Small intestine (tissue), 7 donors: ENCODE data around the gene MAP2K2. TPM values are rescaled to one million over a fixed set of nuclear protein-coding genes. Genes with fewer than 3 reads are reported as not detected.
A peak's percentile ranks its signal among the peaks of the same experiment; 100 is the strongest.

Source experiments
- DNase-seq, 2 donors: peaks; one replicate each; pipeline versions ENCODE4 v3.0.0 to v3.0.0-alpha.2; 2013
- FAIRE-seq: peaks from 2 replicates; lab custom pipeline; 2012; peaks lifted over from hg19 to GRCh38; lab: Jason Lieb, UNC
- H3K27ac ChIP-seq, 3 donors: one replicate each; pipeline ENCODE4 v1.5.1; 2013; ENCODE audit warnings: low read length in 2 of 3, mild to moderate bottlenecking in 2 of 3, control low read depth in 1 of 3, inconsistent platforms in 1 of 3, low read depth in 1 of 3, moderate library complexity in 1 of 3
- H3K27me3 ChIP-seq, 3 donors: one replicate each; pipeline ENCODE4 v1.6.1; 2013; ENCODE audit warnings: low read length in 3 of 3, inconsistent platforms in 1 of 3; ENCODE audit not compliant: control insufficient read depth in 3 of 3, insufficient read depth in 3 of 3
- H3K36me3 ChIP-seq, 3 donors: one replicate each; pipeline ENCODE4 v1.6.1; 2013; ENCODE audit warnings: low read length in 3 of 3, inconsistent platforms in 1 of 3, low read depth in 1 of 3, mild to moderate bottlenecking in 1 of 3, moderate library complexity in 1 of 3; ENCODE audit not compliant: control insufficient read depth in 3 of 3, insufficient read depth in 2 of 3
- H3K4me1 ChIP-seq, 3 donors: one replicate each; pipeline ENCODE4 v1.6.1; 2013; ENCODE audit warnings: low read length in 2 of 3, inconsistent platforms in 1 of 3, low read depth in 1 of 3, mild to moderate bottlenecking in 1 of 3, moderate library complexity in 1 of 3; ENCODE audit not compliant: control insufficient read depth in 3 of 3, insufficient read depth in 2 of 3
- H3K4me3 ChIP-seq, 3 donors: one replicate each; pipeline ENCODE4 v1.5.1; 2013; ENCODE audit warnings: low read length in 3 of 3, control low read depth in 1 of 3, inconsistent platforms in 1 of 3, low read depth in 1 of 3, mild to moderate bottlenecking in 1 of 3, moderate library complexity in 1 of 3
- H3K9me3 ChIP-seq, 2 donors: one replicate each; pipeline ENCODE4 v1.6.1; 2013; ENCODE audit warnings: low read depth in 1 of 2, low read length in 1 of 2; ENCODE audit not compliant: control insufficient read depth in 2 of 2, insufficient read depth in 1 of 2
- WGBS, 3 donors: extraction: QIAGEN DNeasy Blood & Tissue Kit; methylation state at CpG; one replicate each; pipeline ENCODE4 v1.1.7; 2013; 5-methylcytosine and 5-hydroxymethylcytosine counted together
- polyA plus RNA-seq, 4 donors: library from polyadenylated mRNA; stranded (reverse) in 3 of 4; unstranded in 1 of 4; fragments of 200-250 nt in 3 of 4; fragments of 120-200 nt in 1 of 4; gene quantifications; one replicate each; pipeline versions ENCODE4 v1.2.1 to v1.2.3, GENCODE V29; 2013
- donor health status: healthy with polysubstance abuse.
- donor health status: control.
- donor health status: control.
- donor health status: Bipolar disorder and iron deficiency.
- donor health status: healthy.

MAP2K2 gene
- polyA plus RNA-seq, 4 donors, result 157 to 522 (median 388) TPM

DNA sequence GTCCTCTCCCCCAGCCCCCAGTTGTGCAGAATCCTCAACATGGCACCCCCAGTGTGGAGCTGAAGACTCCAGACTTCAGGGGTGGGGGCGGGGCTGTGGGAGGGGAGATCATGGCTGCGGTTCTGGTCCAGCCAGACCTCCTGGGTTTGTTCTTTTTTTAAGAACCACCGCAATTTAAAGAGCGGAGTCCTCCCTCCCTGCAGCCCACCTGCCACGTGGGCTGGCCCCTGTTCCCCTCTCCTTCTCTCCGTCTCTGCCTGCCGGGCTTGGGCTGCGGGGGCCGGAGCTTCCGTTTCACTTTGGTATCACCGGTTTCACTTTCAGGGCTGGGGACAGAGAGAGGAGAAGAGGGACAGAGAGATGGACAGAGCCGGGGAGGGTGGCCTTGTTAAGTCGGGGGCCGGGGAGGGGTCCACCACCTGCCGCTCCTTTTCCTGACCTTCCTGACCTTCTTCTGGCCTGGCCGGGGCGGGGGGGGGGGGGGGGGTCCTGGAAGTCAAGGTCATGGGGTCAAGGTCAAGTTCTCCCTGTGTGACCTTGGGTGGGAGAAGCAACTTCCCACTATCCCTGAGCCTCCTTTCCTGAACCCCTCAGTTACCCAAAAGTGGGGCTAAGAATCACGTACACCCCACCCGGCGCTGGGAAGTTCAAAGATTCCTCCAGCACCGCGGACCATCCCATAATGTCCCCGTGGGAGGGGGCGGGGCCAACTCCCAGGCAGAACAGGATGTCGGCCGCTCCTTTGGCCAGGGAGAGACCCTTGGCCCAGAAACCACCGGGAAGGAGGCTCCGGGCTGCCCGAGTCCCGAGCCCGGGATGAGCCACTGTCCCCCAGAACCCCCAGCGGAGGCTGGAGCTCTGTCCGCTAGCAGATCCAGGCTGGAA lies 45.9 kb downstream of the MAP2K2 start:
- WGBS, 3 donors, result 3 to 14% (median 10%) methylated on average over 26 to 33 of the region's 33 CpGs
- Histone ChIP-seq H3K4me3 (peak overlapping the region; percentile 19 to 58 (median 48)), H3K9me3 (no peaks in the 10 kb centered on the region), H3K27ac (peak overlapping the region; percentile 66 to 89 (median 80)), H3K36me3 (no peaks in the 10 kb centered on the region), H3K4me1 (peaks cover 3 to 10% (median 8%) of the 10 kb centered on the region in 3 donors), H3K27me3 (no peaks in the 10 kb centered on the region)
- DNase-seq (peak; percentile 83 to 85), FAIRE-seq (no peak)

GRCh38 chr19:4077007-4077374 lies 46.9 kb downstream of the MAP2K2 start:
- Histone ChIP-seq H3K27ac (peak overlapping the region in 1 of 3 donors; percentile 89), H3K4me1 (peaks cover 3 to 10% (median 8%) of the 10 kb centered on the region in 3 donors), H3K4me3 (no peak overlapping the region), H3K9me3 (no peaks in the 10 kb centered on the region), H3K27me3 (no peaks in the 10 kb centered on the region), H3K36me3 (no peaks in the 10 kb centered on the region)
- FAIRE-seq (no peak), DNase-seq (peak in 1 of 2 donors; percentile 6)
- 80 to 91% (median 84%) methylated on average over 3 of the region's 3 CpGs for whole genome bisulfite sequencing, 3 donors

- Histone ChIP-seq H3K27me3 (no peaks in the 10 kb centered on the region), H3K4me3 (no peak overlapping the region), H3K27ac (no peak overlapping the region), H3K9me3 (no peaks in the 10 kb centered on the region), H3K4me1 (peaks cover 3 to 10% (median 8%) of the 10 kb centered on the region in 3 donors), H3K36me3 (no peaks in the 10 kb centered on the region)
- 63 to 74% (median 67%) methylated on average over 9 of the region's 9 CpGs for whole genome bisulfite sequencing, 3 donors
- DNase-seq, result no peak
- no peak for FAIRE-seq
Observed at GRCh38 chr19:4075373-4075772, 48.5 kb downstream of the MAP2K2 start.

DNA sequence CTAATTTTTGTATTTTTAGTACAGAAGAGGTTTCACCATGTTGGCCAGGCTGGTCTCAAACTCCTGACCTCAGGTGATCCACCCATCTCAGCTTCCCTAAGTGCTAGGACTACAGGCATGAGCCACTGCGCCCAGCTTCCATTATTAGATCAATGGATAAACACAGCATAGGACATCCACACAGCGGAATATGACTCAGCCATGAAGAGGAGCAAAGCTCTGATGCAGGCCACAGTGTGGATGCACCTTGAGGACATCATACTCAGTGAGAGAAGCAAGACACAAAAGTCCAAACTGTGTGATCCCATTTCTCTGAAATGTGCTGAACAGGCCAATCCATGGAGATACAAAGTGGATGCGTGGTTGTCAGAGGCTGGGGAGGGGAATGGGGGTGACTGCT lies 52.3 kb downstream of the MAP2K2 start:
- Histone ChIP-seq H3K4me1 (peaks cover 0 to 16% (median 2%) of the 10 kb centered on the region in 3 donors), H3K4me3 (no peak overlapping the region), H3K36me3 (peaks cover 0 to 2% (median 0%) of the 10 kb centered on the region in 3 donors), H3K27ac (no peak overlapping the region), H3K9me3 (no peaks in the 10 kb centered on the region), H3K27me3 (no peaks in the 10 kb centered on the region)
- DNase-seq (no peak), FAIRE-seq (no peak)
- 95 to 97% (median 96%) methylated on average over 3 of the region's 3 CpGs for WGBS, 3 donors

DNA sequence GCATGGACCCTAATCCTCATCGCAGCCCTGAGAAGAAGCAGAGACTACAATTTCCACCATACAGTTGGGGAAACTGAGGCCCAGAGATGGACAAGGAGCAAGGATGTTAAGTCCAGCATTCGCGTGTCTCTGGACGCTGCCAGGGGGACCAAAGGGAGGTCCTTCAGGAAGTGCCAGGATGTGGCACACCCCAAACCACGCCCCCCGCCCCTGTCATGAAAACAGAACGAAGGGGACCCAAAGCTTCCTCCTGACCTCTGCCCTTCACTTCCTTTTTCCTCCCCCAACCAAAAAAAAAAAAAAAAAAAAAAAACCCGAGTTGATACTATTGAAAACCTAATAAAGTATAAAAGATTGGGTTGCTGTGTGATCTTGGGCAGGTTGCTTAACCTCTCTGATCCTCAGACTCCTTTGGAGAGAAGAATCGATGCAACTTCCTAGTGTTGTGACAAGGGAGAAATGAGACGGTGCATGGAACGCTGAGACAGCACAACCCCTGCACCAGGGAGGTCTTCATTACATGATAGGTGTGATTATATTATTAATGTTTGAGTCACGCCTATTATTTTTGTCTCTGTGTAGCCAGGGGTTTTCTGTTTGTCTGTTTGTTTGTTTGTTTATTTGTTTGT lies 54.5 kb downstream of the MAP2K2 start:
- whole genome bisulfite sequencing, 3 donors, result 52 to 58% (median 57%) methylated on average over 12 of the region's 12 CpGs

GRCh38 chr19:4068047-4068966 lies 55.6 kb downstream of the MAP2K2 start:
- FAIRE-seq, result no peak
- Histone ChIP-seq H3K4me1 (peaks cover 0 to 21% (median 2%) of the 10 kb centered on the region in 3 donors), H3K4me3 (peak overlapping the region in 2 of 3 donors; percentile 75 to 95), H3K27me3 (no peaks in the 10 kb centered on the region), H3K9me3 (no peaks in the 10 kb centered on the region), H3K36me3 (peaks cover 0 to 16% (median 0%) of the 10 kb centered on the region in 3 donors), H3K27ac (peak overlapping the region; percentile 94 to 98 (median 97))
- DNase-seq, result peak; percentile 66 to 78
- WGBS, 3 donors, result 7 to 22% (median 16%) methylated on average over 29 to 31 of the region's 31 CpGs

More for the DNA sequence above, 54.5 kb downstream of the MAP2K2 start:
- peaks cover 0 to 4% (median 0%) of the 10 kb centered on the region in 3 donors for H3K36me3 ChIP-seq
- peaks cover 0 to 16% (median 2%) of the 10 kb centered on the region in 3 donors for H3K4me1 ChIP-seq
- no peaks in the 10 kb centered on the region for H3K9me3 ChIP-seq
- no peaks in the 10 kb centered on the region for H3K27me3 ChIP-seq
- no peak for FAIRE-seq
- no peak overlapping the region for H3K4me3 ChIP-seq
- DNase-seq, result no peak
- no peak overlapping the region for H3K27ac ChIP-seq

- DNase-seq, result no peak
- WGBS, 3 donors, result 0 to 1% (median 1%) methylated on average over 28 to 56 of the region's 58 CpGs
Observed at GRCh38 chr19:4067396-4068046, 56.4 kb downstream of the MAP2K2 start.

More at GRCh38 chr19:4067396-4068046, 56.4 kb downstream of the MAP2K2 start:
- Histone ChIP-seq H3K9me3 (no peaks in the 10 kb centered on the region), H3K4me1 (peaks cover 2 to 29% (median 3%) of the 10 kb centered on the region in 3 donors), H3K27ac (peak overlapping the region; percentile 94 to 98 (median 97)), H3K36me3 (peaks cover 0 to 23% (median 4%) of the 10 kb centered on the region in 3 donors), H3K27me3 (no peaks in the 10 kb centered on the region), H3K4me3 (peak overlapping the region; percentile 75 to 100 (median 95))
- FAIRE-seq, result no peak
